ENCODE measurements around the gene LRMDA. TPM values are rescaled to one million over a fixed set of nuclear protein-coding genes. Genes with fewer than 3 reads are reported as not detected.
A peak's percentile ranks its signal among the peaks of the same experiment; 100 is the strongest.

Gene LRMDA
- total RNA-seq, 1 experiment from 2014 or later, result 0.10 TPM

DNA sequence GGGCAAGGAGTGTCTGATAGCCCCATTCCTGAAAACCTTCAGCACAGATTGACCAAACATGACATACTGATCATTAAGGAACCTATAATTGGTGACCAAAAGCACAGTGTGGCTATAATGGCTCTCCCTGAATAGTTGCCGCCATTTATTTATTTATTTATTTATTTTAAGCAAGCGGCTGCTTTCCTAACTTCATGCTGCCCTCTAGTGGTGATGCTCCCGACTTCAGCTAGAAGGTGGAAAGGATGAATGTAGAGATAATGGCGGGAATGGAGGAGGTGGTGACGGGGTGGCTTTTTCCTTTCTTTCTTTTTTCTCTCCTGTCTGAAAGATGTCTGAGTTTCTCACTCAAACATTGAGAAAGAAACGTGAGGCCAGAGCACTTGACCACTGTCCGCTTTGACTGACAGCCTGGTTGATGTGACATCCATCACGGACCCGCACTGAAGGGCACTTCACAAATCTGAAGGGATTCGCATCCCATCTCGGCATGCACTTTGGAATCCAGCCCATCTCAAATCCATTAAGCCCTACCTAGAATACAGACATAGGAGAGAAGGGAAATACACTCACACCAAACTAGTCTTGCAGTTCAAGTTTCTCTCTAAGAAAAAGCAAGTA, 1116.0 kb downstream of the LRMDA start:
- peak; percentile 79 for DNase-seq (ENCODE audit: low spot score)

- DNase-seq (ENCODE audit: low spot score), result no peak
These were observed 1117.3 kb downstream of the LRMDA start for GRCh38 chr10:76548716-76549115.

GRCh38 chr10:76549171-76549570, 1117.7 kb downstream of the LRMDA start:
- DNase-seq (ENCODE audit: low spot score), result no peak

- DNase-seq (ENCODE audit: low spot score), result peak; percentile 75
These were observed 1119.4 kb downstream of the LRMDA start for GRCh38 chr10:76550806-76551205.

DNA sequence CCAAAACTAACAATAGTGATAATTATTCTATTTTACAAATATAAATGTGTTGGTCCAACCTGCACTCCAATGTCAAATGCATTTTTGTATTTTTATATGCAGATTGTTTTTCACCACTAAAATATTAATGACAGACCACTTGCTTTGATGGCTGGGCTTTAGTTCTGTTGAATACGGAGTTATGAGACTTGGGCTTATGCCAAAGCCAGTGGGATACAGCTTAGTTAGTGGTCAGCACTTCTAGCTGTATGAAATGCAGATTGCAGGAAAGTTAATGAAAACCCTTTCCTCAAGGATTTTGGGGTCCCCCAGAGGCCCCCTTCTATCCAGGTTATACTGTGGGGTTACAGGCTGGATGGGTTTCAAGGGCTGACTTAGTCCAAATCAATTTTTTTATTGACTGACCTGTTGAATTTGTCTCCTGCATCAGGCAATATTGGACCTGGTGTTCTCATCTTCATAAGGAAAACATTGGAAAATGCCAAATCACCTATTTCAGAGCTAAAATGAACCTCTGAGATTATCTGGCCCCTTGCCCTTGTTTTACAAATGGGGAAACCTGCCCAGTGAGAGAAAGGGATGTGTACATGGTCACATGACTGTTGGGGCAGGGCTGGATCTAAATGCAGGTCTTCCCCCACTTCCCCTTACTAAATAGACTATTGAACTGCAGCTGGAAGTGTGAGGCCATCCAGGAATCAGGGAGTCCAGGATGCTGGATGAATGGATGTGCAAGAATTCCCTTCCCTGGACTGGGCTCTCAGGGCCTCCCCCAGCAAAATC, 1120.9 kb downstream of the LRMDA start:
- DNase-seq (ENCODE audit: low spot score), result no peak

DNA sequence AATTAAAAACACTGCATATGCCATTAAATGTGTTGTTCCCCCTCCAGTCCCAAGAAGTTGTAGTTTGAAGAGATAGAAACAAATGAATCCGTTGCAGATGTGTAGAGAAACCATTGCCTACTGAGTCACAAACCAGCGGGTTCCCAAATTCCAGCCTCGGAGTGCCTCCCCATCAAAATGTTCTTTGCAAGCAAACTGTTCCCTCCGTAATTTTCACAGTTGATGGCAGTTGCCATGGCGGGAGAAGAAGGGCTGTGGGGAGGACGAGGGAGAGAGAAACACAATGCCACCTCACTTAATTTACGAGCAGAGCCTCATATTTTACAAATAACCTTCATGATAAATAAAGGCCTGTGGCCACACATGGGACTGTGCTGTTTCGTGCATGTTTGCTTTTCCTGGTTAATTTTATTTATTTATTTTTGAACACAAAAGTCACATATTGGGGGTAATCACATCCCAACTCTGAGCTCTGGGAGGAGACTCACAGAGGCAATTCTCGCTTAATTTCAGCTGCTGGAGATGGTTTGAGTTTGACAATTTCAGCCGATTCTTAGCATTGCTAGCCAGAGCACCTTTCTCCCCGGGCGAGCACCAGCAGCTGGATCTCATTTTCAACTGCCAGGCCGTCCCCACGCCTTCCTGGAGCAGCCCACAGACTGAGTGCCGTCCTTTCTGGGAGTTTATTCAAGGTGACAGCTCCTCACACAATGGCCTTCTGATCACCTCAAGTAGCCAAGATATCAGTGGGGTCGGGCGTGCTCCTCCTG, 1122.0 kb downstream of the LRMDA start:
- no peak for DNase-seq (ENCODE audit: low spot score)

GRCh38 chr10:76554033-76554408, 1122.6 kb downstream of the LRMDA start:
- no peak for DNase-seq (ENCODE audit: low spot score)

- no peak for DNase-seq (ENCODE audit: low spot score)
These were observed 1123.1 kb downstream of the LRMDA start for GRCh38 chr10:76554478-76554877.

DNA sequence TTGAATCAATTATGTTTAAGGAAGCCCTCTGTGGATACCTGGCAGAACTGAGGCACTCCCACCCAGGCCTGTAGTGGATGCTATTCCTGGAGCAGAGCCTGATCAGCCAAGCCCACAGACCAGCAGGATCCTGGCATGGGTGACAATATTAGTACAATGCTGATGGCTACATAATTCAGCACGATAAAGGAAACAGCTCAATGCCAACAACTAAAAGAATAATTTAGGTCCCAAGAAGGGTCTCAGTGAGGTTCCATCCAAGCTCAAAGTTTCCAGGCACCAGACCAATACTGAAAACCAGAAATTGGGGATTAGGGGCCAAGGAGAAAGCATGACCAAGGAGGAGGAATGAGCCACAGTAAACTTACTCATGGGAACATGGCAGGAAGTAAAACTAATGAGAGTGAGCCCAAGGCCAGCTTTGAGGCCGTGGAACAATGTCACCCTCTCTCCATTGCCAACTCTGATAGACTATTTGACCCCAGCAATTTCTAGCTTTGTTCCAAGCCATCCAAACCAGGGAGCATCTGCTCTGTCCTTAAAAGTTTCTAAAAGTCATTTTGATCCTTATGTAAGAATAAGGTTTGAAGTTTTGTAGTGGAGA, 1123.7 kb downstream of the LRMDA start:
- no peak for DNase-seq (ENCODE audit: low spot score)

- DNase-seq (ENCODE audit: low spot score), result no peak
These were observed 1125.9 kb downstream of the LRMDA start for GRCh38 chr10:76557366-76557765.

DNA sequence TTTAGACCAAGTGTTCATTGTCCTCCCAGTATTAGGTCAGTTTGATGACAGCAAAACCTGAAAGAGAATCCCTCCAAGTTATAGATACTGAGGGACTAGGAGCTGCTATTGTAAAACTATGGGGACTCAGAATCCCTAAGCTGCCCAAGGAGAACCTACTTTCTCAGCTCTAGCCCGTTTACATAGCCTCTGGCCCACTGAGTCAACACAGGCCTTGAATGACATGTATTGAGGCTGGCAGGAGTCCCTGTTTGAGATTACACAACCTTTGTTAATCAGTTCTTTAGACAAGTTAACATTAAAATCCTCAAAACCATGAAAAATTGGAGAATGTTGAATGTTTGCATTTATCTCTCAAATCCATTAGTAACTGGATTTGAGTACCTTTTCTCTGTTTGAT, 1127.2 kb downstream of the LRMDA start:
- DNase-seq (ENCODE audit: low spot score), result peak; percentile 88

DNA sequence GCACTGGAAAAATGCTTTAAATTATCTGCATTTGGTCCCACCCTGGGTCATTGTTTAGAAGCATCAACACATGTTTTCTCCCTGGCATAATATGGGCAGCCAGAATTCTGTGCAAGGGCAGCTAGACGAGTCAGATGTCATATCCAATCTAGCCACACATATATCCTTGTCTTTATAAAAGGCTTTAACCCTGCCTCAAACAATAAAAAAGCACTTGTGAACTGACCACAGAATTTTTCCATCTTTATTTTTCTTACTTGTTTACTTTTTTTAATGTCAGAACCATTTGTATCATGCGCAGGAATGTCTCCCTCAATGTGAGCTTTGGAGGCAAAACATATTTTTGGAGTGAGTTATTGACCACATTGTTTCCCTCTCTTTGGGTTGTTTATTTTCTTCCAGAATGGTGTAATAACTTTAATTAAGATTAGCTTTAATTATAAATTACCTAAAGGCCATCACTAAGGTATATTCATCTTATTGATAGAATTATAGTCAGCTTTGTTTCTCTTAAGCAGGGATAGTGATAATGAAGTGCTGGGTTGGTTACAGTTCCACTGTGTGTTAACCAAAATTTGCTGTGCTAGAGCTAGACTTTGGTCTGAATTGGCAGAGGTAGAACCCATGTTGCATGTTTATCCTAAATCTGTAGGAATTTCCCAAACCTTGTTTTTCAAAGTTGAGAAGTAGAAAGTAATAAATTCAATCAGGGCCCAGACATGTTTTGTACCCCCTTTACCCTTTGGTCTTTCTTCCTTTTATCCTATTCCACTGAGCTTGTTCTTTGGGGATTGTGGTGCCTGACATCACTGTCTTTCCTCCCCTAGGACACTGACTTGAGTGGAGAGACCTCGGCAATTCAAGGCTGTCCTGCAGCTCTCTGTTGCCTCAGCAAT, 1127.8 kb downstream of the LRMDA start:
- DNase-seq (ENCODE audit: low spot score), result peak; percentile 97

DNA sequence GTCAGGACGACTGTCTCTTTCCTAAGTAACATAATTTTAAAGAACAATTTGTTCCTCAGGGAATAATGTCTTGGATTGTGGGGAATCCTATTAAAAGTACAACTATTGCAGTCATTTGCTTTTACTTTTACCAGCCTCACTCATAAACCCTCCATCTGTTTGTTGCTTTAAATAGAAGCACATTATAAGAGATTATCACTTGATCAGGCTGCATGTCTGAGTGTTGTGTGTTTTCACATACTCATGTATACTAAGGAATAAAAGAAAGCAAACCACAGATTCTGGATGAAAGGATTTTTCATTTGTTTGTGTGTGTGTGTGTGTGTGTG, 1128.4 kb downstream of the LRMDA start:
- DNase-seq (ENCODE audit: low spot score), result peak; percentile 60

GRCh38 chr10:76560338-76560737, 1128.9 kb downstream of the LRMDA start:
- DNase-seq (ENCODE audit: low spot score), result no peak

GRCh38 chr10:76563286-76563685, 1131.9 kb downstream of the LRMDA start:
- no peak for DNase-seq (ENCODE audit: low spot score)

DNA sequence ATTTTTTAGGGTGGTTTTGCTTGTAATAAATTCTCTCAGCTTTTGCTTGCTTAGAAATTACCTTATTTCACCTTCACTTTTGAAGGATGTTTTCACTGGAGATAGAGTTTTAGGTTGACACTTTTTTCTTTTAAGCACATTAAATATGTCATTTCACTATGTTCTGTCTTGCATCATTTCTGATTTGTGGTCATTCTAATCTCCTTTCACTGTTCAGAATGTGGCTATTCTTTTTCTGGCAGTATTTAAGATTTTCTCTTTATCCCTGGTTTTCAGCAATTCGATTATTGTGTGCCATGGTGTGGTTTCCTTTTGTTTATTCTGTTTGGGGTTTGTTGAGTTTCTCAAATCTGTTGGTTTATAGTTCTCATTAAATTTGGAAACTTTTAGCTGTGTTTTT, 1140.6 kb downstream of the LRMDA start:
- no peak for DNase-seq (ENCODE audit: low spot score)

GRCh38 chr10:76576276-76576962, 1145.0 kb downstream of the LRMDA start:
- DNase-seq (ENCODE audit: low spot score), result peak; percentile 36

- DNase-seq (ENCODE audit: low spot score), result no peak
These were observed 1146.0 kb downstream of the LRMDA start for GRCh38 chr10:76577455-76577854.

GRCh38 chr10:76581506-76582256, 1150.3 kb downstream of the LRMDA start:
- DNase-seq (ENCODE audit: low spot score), result no peak

DNA sequence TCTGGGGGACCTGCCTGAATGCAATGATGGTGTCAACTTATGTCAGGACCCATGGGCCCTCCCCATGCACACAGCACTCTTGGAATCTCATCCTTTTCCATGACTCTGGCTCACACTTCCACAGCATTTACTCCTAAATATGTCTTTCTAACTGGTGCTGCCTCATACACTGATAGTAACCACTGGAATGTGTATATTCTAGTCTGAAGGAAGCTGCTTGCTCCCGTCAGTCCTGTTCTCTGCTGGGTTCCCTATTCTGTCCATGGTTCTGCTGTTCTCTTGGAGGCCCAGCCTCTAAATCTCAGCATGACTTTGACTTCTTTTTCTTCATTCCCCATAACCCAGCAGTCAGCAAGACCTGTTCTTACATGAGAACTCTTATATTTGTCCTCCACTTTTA, 1151.1 kb downstream of the LRMDA start:
- DNase-seq (ENCODE audit: low spot score), result no peak
